Measurements from ENCODE around the gene PLSCR3.

PLSCR3 gene

DNA sequence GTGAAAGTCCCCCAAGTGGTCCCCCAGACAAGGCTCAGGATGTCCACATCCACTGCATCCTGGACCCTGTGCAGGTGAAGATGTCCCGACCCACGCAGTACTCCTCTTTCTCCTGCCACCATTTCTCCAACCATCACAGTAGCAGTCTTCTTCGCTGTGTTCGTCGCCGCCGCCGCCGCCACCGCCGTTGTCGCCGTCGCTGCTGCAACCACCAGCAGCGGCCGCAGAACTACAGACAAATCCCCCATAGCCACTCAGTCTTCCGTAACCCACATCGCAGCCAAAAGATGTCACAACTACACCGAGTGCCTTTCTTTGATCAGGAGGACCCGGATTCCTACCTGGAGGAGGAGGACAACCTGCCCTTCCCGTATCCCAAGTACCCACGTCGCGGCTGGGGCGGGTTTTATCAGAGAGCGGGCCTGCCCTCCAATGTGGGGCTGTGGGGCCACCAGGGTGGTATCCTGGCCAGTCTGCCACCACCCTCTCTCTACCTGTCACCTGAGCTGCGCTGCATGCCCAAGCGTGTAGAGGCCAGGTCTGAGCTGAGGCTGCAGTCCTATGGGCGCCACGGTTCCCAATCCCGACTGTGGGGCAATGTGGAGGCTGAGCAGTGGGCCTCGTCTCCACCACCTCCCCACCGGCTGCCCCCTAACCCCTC lies 32.0 kb upstream of the PLSCR3 start:
- DNase-seq (ENCODE audit: low spot score): no peak

DNA sequence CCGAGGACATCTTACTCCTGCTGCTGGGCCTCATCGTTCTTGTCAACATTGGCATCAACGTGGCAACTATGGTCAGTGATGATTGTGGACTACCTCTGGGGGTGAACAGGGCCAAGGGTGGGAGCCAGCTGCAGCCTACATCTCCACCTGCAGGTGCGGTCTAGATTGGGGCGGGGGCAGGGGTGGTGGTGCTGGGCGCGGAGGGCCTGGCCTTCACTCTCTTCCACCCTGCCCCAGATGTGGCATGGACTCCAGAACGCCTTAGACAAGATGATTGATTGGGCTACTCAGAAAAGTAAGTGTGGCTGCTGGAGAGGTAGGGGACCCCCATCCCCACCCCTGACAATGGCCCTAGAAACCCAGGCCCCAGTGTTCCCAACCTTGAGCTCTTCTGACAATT lies 31.4 kb upstream of the PLSCR3 start:
- no peak for DNase-seq (ENCODE audit: low spot score)

DNA sequence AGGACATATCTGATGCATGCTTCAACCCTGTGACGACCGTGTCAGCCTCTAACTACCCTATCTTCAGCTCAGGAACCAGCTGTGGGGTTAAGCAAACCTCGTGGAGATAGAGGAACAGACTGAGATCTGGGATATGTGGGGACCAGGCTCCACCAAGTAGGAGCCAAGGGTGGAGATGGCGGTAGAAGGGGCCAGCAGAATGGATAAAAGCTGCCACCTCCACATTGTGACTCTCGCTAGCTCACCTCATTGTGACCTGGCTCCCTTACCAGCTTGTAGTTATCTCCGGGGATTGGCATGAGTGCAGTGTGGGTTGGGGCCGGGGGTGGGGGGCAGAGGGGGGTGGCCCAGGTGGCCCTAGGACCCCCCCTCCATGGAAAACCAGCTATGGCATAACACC lies 31.0 kb upstream of the PLSCR3 start, which contains the start of gene SPEM2:
SPEM2 (plus strand) TSS at position 301 of the 400 bp plus-strand sequence; CDS start at position 374, 73 bp downstream.
- DNase-seq (ENCODE audit: low spot score): no peak

DNA sequence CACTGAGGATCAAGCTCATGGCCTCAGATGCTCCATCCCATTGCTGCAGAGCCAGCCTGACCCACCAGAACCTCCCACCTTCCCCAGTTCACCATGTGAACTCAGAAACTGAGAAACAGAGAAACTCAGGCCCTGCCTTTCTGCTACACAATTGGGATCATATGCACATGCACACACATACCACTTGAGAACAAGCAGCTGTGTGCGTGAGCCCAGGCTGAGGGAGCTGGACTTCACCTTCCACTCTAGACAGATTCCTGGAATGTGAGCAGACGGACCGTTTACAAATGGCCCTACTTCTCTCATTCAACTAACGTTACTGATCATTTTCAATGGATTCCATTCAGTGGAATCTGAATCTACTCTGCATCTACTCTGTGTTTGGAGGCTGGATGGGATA lies 29.4 kb upstream of the PLSCR3 start:
- DNase-seq (ENCODE audit: low spot score): no peak

DNA sequence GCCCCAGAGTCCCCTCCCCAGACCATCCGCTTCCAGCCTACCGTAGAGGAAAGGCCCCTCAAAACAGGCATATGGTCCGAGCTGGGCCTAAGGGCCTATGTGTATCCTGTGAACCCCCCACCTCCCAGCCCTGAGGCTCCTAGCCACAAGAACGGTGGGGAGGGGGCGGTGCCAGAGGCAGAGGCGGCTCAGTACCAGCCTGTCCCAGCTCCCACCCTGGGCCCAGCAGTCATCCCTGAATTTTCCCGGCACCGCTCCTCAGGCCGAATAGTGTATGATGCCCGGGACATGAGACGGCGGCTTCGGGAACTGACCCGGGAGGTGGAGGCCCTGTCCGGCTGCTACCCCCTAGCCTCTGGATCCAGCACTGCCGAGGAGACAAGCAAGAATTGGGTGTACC lies 26.9 kb upstream of the PLSCR3 start:
- no peak for DNase-seq (ENCODE audit: low spot score)

DNA sequence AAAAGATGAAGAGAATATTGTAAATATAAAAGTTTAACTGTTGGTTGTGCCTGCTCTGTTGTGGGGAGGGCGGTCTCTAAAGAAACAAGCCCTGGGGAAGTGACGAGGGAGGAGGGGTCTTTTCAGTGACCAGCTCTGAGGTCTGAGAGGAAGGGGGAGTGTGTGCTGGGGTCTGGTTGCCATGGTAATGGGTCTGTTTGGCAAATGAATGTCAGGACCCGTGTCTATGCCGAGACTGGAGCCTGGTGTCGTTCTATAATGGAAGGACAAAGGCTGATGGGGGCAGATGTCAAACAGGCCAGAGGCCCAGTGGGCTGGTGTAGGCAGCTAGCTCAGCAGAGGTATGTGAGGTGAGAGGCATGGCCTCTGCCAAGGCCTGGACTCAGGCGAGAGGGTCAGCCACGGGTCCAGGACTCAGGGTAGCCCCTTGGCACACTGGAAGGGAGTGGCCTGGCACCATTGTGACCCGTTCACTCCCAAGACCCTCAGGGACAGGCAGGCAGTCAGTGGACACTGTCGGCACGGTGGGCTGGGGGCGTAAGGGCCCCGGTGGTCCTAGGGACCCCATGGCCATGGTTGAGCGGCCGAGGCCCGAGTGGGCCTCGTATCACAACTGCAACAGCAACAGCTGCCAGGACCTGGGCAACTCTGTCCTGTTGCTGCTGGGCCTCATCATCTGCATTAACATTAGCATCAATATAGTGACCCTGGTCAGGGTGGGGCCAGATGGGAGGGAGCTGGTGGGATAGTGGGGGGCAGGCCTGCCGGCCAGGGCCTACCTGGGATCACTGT lies 25.7 kb upstream of the PLSCR3 start, which contains the start of gene SPEM1:
SPEM1 (plus strand) TSS at position 506 of the 792 bp plus-strand sequence; CDS start at position 567, 61 bp downstream.
- DNase-seq (ENCODE audit: low spot score): no peak

DNA sequence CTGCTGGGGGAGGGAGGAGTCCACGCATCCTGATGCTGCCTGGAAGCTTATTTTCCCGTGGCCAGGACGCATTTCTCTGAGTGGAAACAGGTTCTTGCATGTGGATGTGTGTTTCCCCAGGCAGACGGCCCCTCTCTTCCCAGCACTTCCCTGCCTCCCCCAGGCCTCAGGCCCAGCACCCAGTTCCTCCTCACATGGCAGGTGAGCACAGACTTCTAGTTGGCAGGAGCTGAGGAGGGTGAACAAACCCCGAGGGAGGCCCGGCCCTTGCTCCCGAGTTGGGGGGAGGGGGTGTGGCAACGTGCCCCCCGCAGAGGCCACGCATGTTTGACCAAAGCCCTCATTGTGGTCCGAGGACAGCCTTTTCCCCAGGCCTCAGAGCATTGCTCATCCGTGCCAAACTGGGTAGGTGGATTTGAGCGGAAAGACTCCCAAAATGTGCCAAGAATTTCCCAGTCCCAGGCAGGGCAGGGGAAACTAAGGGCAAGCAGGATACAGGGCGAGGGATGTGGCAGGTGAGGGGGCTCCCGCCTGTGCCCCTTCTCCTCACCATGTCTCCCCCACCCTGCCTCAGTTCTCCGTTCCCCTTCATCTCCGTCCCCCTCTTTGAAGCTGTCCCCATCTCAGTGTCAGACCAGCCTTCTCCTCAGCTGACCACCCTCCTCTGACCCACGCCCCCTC lies 24.3 kb upstream of the PLSCR3 start:
- no peak for DNase-seq (ENCODE audit: low spot score)

DNA sequence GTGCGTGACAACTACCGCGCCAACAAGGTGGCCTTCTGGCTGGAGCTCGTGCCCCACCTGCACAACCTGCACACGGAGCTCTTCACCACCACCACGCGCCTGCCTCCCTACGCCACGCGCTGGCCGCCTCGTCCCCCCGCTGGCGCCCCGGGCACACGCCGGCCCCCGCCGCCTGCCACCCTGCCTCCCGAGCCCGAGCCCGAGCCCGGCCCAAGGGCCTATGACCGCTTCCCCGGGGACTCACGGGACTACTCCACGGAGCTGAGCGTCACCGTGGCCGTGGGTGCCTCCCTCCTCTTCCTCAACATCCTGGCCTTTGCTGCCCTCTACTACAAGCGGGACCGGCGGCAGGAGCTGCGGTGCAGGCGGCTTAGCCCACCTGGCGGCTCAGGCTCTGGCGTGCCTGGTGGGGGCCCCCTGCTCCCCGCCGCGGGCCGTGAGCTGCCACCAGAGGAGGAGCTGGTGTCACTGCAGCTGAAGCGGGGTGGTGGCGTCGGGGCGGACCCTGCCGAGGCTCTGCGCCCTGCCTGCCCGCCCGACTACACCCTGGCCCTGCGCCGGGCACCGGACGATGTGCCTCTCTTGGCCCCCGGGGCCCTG lies 22.8 kb upstream of the PLSCR3 start:
- DNase-seq (ENCODE audit: low spot score): no peak

DNA sequence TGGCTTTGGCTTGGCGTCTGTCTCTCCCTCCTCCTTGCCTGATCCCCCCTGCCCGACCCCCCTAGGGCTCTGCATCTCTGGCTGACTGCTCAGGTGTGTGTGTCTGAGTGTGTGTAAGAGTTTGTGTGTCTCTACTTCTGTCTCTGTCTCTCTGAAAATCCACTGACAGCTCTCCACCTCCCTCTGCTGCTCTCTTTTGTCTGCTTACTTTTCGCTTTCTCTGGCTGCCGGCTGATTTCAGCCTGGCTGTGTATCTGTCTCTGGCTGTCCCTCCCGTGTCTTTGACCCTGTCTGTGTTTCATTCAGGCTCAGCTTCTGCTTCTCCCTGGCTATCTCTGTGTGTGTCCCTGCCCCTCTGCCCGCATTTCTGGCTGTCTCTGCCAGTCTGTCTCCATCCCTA lies 22.0 kb upstream of the PLSCR3 start:
- no peak for DNase-seq (ENCODE audit: low spot score)

DNA sequence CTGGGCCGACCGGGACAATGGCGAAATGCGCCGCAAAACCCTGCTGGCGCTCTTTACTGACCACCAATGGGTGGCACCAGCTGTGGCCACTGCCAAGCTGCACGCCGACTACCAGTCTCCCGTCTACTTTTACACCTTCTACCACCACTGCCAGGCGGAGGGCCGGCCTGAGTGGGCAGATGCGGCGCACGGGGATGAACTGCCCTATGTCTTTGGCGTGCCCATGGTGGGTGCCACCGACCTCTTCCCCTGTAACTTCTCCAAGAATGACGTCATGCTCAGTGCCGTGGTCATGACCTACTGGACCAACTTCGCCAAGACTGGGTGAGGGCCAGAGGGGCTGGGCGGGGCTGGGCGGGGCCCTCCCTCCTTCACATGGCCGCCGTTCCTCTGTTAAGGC lies 21.5 kb upstream of the PLSCR3 start:
- DNase-seq (ENCODE audit: low spot score): no peak

DNA sequence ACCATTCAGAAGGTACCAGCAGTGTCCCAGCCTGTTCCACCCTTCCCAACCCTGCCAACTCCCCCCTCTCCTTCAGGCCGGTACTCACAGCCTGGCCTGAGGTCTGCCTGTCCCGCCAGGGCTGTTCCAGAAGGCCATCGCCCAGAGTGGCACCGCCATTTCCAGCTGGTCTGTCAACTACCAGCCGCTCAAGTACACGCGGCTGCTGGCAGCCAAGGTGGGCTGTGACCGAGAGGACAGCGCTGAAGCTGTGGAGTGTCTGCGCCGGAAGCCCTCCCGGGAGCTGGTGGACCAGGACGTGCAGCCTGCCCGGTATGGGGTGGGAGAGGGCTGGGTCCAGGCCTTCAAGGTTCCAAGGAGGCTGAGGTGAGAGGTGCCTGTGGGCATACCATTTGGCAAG lies 20.5 kb upstream of the PLSCR3 start:
- no peak for DNase-seq (ENCODE audit: low spot score)

DNA sequence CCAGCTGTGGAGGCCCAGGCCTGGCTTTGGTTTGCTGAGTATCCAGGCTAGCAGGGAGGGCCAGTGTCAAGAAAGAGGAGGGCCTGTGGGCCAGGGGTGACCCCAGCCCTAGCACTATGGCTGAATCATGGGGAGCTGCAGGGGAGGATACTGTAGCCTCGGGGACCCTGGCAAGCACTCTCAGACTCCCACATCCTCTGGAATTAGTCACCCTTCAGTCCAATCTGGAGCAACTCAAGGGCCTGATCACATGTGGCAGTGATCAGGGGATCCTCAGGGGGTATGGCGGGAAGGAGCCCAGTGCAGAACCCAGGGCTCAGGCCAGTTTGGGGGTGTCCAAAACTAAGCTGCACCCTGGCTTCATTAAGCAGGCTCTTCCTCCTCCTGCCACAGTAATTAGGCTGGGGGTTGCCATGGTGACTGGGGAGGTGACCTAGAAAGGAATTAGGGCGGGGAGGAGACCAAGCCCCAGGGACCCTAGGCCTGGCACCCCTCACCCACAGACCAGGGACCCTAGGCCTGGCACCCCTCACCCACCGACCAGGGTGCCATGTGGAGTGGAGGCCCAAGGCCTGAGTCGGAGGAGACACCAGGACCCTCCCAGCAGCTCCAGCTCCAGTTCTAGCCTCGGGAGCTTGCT lies 19.1 kb upstream of the PLSCR3 start:
- DNase-seq (ENCODE audit: low spot score): no peak

DNA sequence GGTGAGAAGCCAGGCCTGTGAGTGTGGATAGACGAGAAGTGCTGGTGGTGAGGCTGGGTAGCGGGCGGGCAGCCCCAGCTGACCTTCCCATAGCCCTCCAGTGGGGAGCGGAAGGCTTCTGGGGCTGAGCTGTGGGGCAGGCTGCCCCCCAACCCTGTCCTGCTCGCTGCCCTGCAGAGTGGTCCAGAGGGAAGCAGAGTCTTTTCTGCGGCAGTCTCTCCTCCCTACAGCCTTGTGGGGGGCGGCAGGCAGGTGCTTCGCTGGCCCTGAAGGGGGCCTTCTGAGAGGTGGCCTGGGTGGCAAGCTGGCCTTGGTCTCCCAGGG lies 17.1 kb upstream of the PLSCR3 start:
- DNase-seq (ENCODE audit: low spot score): no peak

DNA sequence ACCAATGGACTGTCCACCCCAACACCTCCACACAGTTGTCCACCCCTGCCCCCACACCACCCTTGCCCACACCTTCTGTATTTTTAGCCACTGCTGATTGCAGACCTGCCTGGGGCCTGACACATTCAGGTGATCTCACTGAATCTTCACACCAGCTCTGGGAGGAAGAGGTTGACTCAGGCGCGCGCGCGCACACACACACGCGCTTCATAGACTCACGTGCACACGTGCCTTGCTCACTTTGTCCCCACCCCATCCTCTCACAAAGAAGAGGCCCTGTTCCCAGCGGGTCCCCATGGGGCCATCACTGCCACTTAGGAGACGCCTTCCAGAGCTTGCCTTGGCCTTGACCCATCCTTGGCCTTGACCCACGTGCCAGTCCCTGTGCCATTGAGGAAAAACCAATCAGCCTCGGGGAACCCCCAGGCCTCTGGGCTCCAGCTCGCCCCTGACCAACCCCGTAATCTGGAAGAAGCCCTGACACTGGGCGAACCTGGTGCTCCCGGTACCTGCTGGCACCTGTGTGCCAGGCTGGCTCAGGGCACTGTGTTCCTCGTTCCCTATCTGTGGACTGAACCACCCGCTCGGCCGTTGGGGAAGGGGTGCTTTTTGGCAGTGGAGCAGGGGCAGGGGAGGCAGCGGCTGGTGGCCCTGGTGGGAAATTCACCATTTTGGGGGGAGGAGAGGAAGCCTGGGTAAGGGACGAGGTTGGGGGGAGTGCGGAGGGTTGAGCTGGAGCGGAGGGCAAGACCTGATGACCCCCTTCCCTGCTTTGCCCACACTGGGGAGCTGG lies 16.5 kb upstream of the PLSCR3 start:
- no peak for DNase-seq (ENCODE audit: low spot score)

DNA sequence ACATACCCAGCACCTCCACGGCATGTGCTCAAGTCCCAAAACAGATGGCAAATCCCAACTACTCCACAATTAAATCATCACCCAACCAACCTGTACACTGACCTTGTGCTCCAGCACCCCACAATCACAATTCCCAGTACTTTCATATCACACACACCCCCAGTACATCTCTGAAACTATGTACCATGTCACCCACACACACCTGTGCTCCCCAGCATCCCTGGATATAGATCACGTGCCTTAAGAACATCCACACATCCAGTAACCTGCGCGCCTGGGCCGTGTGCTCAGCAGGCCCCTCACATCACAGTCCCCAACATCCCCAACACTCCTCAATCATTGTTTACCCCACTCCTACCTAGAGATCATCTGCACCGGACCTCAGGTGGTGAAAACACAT lies 15.4 kb upstream of the PLSCR3 start:
- DNase-seq (ENCODE audit: low spot score): no peak

DNA sequence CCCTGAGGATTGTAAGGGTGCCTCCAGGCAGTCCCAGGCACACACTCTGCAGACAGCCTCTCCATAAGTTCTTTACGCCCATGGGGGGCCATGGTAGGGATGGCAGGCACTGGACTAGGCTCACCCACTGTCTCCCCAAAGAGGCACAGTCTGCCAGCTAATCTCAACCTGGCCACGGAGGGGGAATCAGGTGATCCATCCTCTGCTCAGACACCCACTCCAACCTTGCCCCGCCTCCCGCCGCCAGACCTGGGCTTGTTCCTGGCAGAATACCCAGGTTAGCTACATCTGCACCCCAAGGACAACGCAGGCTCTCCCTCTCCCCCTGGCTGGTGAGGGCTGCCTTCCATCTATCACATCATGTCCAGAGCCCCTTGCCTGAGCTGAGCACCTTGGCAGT lies 14.5 kb upstream of the PLSCR3 start:
- no peak for DNase-seq (ENCODE audit: low spot score)

DNA sequence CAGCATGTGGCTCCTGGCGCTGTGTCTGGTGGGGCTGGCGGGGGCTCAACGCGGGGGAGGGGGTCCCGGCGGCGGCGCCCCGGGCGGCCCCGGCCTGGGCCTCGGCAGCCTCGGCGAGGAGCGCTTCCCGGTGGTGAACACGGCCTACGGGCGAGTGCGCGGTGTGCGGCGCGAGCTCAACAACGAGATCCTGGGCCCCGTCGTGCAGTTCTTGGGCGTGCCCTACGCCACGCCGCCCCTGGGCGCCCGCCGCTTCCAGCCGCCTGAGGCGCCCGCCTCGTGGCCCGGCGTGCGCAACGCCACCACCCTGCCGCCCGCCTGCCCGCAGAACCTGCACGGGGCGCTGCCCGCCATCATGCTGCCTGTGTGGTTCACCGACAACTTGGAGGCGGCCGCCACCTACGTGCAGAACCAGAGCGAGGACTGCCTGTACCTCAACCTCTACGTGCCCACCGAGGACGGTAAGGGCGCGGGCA lies 14.0 kb upstream of the PLSCR3 start:
- no peak for DNase-seq (ENCODE audit: low spot score)

DNA sequence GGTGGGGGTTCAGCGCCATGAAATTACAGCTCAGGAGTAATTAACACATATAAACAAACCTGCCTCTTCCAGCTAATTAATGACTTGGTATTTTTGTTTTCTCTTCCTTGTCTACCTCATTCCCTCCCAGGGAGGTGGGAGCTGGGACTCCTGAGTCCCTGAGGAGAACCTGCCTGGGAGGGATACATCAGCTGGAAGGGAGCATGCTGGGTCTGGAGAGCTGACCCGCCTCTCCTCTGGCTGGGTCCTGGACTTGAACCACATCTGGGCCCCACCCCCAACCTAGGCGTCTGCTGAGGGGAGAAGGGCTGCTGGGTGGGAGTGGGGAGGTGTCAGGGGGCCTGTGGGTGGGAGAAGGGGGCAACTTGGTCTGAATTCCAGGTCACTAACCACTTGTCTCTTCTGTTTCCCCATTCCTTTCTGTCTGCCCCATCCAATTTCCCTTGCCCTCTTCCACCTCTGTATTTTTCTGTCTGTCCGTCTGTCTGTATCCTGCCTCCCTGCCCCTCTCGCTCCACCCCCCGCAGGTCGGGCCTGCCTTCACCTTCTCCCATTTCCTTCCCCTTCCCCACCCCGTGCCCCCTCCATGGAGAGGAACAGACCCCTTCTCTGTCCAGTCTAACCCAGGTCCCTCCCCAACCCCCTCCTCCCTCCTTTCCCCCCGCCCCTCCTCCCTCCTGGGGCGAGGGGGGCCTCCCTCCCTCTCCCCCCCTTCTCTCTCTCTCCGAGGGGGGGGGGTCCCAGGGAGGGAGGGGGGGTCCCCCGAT lies 13.3 kb upstream of the PLSCR3 start, which contains the start of gene NLGN2:
NLGN2 (plus strand) TSS at position 361 of the 767 bp plus-strand sequence. CDS start 411 bp downstream, outside the sequence.
- no peak for DNase-seq (ENCODE audit: low spot score)

DNA sequence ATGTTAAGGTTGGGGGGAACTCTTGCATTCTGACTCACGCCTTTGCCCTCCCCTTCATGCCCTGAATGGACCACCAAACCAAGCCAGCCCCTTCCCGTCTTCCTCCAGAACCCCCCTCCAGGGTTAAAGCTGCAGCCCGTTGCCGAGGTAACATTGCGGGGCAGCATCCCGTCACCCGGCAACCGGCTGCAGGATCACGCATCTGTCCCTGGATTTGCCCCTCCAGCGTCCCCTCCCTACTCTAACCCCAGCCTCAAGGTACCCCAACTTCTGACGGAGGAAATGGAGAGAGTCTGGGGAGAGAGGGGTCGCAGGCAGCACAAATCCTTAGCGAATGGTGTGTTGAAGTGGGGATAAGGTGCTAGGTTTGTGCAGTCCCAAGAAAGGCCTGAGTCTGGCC lies 12.8 kb upstream of the PLSCR3 start:
- no peak for DNase-seq (ENCODE audit: low spot score)

DNA sequence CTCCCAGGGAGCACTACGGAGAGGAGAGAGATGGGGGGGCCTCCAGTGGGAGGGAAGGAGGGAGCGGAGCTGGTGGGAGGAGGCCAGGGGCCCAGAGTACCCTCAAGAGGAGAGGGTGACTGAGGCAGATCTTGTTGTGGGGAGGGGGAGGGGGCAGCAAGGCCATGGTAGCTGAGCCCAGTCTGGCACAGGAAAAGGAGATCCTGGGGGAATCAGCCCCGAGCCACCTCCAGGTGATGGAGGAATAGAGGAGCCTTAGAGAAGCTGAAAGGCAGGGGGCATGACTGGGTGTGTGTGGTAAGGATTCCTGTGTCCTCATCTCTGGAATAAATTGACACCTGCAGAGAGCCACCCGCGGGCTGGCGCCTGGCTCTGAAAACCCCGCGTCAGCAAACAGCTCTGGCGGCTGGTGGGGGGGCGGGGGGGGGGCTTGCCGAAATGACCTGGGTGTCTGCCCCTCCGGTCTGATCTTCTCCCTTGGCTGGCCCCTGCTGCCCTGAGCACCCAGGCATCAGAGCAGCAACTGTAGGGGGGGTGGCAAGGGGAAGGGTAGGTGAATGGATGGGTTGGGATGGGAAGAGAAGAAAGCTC lies 12.0 kb upstream of the PLSCR3 start:
- no peak for DNase-seq (ENCODE audit: low spot score)

Data from COLO829 (cell line).